Sigmoid colon (tissue), 4 donors: Measurements from ENCODE around the gene ALDH3A2.

ENCODE experiments used
- EP300 ChIP-seq, 4 donors: sonication (generic); formaldehyde crosslinking; IDR thresholded peaks; one replicate each; pipeline ENCODE4 v1.6.1; 2017; ENCODE audit warnings: antibody characterized with exemption in 4 of 4
- POLR2A ChIP-seq, 2 donors: fragments of 450-650 bp; IDR thresholded peaks; one replicate each; pipeline ENCODE4 v1.6.1; 2016; ENCODE audit warnings: antibody characterized with exemption in 2 of 2, mild to moderate bottlenecking in 2 of 2, moderate library complexity in 2 of 2
- POLR2AphosphoS5 ChIP-seq, 4 donors: sonication (generic); formaldehyde crosslinking; IDR thresholded peaks; one replicate each; pipeline ENCODE4 v1.6.1; 2017; ENCODE audit warnings: antibody characterized with exemption in 4 of 4
- TF ChIP-seq, protein P1 (sequence below), 4 experiments: fragments of 450-650 bp in 3 of 4; fragments of 200-600 bp in 1 of 4; IDR thresholded peaks; one replicate each; pipeline ENCODE4 v1.5.1; 2016 to 2019; ENCODE audit warnings: antibody characterized with exemption in 4 of 4, mild to moderate bottlenecking in 3 of 4, moderate library complexity in 2 of 4

DNA sequence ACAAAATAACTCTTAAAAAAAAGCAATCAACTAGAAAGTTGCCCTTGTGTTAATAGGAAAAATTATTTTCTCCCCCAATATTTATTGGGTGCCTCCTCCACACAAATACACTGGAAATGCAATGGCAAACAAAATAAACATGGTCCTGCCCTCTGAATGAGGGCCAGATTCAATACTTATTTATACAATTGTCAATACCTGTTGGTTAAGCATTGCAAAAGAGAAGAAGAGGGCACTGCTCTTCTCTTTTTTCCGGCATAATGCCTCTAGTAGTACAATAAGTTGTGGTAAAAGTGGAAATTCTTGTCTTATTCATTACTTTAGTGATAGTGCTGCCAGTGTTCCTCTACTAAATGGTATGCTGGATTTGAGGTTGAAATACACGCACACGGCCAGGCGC, 22.5 kb upstream of the ALDH3A2 start:
- TF ChIP-seq, protein P1, sequence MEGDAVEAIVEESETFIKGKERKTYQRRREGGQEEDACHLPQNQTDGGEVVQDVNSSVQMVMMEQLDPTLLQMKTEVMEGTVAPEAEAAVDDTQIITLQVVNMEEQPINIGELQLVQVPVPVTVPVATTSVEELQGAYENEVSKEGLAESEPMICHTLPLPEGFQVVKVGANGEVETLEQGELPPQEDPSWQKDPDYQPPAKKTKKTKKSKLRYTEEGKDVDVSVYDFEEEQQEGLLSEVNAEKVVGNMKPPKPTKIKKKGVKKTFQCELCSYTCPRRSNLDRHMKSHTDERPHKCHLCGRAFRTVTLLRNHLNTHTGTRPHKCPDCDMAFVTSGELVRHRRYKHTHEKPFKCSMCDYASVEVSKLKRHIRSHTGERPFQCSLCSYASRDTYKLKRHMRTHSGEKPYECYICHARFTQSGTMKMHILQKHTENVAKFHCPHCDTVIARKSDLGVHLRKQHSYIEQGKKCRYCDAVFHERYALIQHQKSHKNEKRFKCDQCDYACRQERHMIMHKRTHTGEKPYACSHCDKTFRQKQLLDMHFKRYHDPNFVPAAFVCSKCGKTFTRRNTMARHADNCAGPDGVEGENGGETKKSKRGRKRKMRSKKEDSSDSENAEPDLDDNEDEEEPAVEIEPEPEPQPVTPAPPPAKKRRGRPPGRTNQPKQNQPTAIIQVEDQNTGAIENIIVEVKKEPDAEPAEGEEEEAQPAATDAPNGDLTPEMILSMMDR (IDR thresholded peaks at IDR 0.05), result no peak
- TF ChIP-seq POLR2AphosphoS5 (IDR thresholded peaks at IDR 0.05) (no peak), POLR2A (IDR thresholded peaks at IDR 0.05) (no peak), EP300 (IDR thresholded peaks at IDR 0.05) (no peak)
